ACHN (cell line): ENCODE measurements around the gene GNPTG.

Experiments
- DNase-seq: peaks from one replicate; pipeline ENCODE4 v3.0.0-alpha.2; 2015
- in situ Hi-C: cut with HindIII; loops from 2 replicates; pipeline ENCODE4 v1.10.0; 2017; ENCODE audit warnings: low sequenced_read_pairs, low pct_ligation_motif_present, low pct_unique_long_range_greater_than_20kb

The GNPTG gene

DNA sequence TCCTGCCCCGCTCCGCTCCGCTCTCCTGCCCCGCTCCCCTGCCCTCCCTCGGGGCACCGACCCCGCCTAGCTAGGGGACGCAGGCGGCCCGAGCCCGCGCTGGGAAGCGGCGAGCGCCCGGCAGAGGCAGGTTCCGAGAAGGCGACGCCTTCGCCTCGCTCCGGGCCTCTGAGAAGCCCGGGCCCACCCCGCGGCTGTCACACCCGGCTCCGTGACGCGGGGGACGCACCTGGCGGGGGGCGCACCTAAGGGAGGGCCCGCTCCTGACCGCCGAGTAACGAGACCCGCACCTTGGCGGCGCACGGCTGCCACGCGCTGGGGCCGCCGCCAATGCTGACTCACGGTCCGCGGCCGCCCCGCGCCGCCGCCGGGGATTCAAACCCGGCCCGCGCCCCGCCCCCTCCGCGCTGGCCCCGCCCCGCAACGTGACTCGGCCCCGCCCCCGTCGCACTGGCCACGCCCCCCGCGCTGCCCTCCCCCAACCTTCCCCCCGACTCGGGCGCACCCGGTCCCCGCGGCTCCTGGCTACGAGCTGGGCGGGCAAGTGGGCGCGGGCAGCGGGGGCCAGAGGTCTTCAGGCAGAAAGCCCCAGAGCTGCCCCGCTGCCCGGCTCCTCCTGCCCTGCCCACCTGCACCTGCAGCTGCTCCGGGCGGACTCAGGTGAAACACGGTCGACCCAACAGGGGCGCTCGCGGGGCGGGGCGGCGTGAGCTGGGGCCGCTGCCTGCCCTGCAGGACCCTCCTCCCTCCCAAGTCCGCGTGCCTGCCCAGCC, 27.8 kb downstream of the GNPTG start:
- DNase-seq = peak; percentile 73

DNA sequence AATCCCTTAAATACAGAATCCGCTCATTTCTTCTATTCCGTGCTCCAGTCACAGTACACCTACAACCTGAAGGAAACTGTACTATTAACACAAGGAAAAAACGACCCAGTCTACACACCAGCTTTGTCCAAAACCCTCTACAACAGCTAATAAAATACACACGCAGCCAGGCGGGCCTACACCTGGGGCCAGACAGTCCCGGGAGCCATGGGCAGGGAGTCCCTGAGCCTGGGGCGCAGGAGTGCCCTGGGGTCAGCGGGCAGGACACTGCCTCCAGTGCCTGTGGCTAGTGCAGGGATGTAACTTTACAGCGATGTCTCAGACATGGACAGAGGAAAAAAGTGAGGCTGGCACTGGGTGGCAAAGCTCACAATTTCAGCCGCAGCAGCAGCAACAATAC, 28.5 kb downstream of the GNPTG start:
- no peak for DNase-seq
- in situ Hi-C loops = loop anchor here (25.0 kb wide), 1 partner anchor 93 kb away; no protein-coding TSS in a partner anchor

More for the DNA sequence above, 27.8 kb downstream of the GNPTG start:
- in situ Hi-C loops = loop anchor here (25.0 kb wide), 1 partner anchor 92 kb away; no protein-coding TSS in a partner anchor

DNA sequence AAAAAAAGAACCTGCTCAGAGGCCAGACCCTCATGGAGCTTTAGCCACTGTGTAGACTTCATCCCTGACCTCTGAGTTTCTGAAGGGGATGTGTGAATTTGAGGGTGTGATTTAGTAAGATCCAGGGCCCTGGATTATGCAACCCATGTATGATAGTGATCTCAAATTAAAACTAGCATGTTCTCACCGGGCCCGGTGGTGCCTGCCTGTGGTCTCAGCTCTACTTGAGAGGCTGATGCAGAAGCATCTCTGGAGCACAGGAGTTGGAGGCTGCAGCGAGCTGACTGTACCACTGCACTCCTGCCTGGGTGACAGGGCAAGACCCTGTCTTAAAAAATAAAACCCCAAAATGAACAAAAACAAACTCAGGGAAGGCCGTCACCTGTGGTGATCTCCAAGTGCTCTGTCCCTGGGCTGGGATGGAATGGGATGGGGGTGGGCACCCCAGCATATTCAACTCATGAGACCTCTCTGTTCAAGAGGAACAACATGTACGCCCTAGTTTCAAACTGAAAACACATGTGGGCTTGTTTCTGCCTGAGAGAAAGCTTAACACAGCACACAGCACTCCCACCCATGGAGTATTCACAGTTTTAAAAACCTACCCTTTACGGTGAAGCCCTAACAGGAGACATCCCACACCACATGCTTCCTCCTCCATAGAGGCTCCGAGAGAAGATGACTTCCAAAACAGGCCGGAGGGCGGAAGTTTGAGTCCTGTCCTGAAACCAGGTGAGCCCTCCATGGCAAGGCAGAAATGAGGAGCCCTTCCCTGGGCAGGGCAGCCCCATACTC, 30.1 kb downstream of the GNPTG start:
- DNase-seq = no peak
- in situ Hi-C loops = loop anchor here (25.0 kb wide), 1 partner anchor 95 kb away; no protein-coding TSS in a partner anchor

DNA sequence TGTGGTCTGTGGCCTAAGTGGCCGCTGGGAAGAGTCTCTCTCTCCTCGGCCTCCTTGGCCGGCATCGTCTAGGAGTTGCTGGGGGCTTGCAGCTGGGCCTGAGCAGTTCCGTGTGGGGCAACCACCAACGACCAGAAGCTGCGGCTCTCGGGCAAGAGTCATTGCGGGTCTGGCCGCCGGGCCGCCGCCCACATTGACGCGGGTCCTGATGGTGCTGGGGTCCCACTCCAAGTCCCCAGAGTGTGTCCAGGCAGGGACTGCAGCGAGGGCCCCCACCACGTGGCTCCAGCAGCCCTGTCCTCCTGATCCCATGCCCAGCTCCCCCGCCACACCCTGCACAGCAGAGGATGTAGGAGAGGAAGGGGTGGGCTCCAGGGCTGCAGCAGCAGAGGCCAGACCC, 31.8 kb downstream of the GNPTG start:
- no peak for DNase-seq
- in situ Hi-C loops = loop anchor here (25.0 kb wide), 1 partner anchor 96 kb away; no protein-coding TSS in a partner anchor

DNA sequence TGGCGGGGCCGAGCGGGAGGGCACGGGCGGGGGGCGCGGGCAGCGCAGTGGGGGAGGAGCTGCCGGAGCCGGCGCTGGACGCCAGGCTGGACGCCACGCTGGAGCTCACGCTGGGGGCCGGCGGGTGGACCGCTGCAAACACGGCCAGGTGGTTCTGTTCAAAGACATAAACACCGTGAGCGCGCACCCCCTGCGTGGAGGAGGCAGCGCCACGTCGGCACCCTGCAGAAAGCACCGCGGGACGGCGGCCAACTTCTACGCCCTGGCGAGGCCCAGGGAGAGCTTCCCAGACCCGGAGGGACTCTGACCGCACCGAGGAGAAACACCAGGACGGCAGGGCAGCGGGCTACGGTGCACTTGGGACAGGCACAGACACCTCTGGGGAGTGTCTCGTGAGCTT, 33.5 kb downstream of the GNPTG start:
- DNase-seq = no peak
- in situ Hi-C loops = loop anchor here (25.0 kb wide), 1 partner anchor 98 kb away; no protein-coding TSS in a partner anchor

DNA sequence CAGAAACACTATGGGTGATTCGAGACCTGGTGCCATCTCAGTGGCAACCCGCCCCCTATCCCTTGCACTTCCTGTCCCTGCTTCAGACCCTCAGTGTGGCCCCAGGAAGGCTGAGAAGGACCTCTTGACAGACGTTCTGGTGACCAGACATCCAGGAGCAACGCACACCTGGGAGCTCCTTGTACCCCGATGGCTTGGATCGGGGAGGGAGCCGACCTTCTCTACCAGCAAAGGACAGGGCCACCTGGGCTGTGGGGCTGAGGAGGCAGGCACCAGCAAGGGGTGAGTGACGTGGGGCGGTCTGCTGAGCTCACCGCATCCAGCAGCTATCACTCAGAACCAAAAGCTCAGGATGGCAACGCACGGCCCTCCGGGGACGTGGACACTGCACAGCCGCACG, 35.6 kb downstream of the GNPTG start:
- in situ Hi-C loops = loop anchor here (25.0 kb wide), 1 partner anchor 100 kb away; no protein-coding TSS in a partner anchor
- DNase-seq = no peak

DNA sequence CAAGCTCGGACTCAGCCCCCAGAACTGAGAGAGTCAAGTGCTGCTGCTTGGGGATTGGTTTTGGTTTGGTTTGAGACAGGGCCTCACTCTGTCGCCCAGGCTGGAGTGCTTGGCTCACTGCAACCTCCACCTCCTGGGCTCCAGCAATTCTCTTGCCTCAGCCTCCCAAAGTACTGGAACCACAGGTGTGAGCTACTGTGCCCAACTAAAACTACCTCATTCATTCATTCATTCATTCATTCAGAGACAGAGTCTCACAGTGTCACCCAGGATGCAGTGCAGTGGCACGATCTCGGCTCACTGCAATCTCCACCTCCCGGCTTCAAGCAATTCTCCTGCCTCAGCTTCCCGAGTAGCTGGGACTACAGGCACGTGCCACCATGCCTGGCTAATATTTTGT, 38.0 kb downstream of the GNPTG start:
- DNase-seq = no peak
- in situ Hi-C loops = loop anchor here (25.0 kb wide), 1 partner anchor 102 kb away; no protein-coding TSS in a partner anchor

DNA sequence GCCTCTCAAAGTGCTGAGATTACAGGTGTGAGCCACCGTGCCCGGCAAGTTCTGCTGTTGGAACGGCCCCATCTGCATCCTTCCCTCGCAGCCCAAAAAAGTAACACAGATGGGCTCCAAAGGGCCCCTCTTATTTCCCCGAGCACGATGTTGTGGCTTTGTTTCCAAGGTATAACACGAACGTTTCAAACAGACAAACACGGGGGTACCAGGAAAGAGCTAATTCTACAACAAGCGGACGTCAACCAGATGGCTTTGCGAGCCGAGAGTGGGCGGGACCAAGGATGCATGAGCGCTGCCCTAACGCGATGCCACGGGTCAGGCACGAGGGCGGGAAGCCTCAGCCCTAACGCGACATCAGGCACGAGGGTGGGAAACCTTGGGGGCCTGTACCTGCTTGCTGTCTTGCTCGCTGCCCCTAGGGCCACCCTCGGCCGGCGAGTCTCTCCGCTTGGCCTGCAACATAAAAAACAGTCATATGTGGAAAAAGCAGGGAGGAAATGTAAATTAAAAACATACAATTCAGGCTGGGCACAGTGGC, 38.6 kb downstream of the GNPTG start:
- DNase-seq = no peak
- in situ Hi-C loops = loop anchor here (25.0 kb wide), 1 partner anchor 103 kb away; no protein-coding TSS in a partner anchor

DNA sequence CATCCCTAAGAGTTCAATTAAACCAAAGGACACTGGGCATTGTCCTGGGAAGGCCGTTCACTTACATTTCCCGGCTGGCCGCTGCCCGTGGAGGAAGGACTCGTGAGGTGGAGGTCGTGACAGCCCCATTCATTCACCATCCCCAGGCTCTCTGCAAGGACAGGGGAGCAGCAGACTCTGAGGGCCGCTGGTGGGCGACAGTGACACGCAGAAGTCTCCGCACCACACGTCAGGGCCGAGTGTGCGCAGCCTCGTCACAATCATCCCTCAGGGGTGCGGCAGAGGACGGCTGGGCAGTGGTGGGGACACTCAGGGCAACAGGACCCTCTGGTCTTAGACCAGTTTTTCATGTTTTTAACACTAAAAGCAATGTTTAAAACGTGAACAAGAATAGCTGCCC, 41.1 kb downstream of the GNPTG start:
- in situ Hi-C loops = loop anchor here (25.0 kb wide), 1 partner anchor 106 kb away; no protein-coding TSS in a partner anchor
- no peak for DNase-seq

DNA sequence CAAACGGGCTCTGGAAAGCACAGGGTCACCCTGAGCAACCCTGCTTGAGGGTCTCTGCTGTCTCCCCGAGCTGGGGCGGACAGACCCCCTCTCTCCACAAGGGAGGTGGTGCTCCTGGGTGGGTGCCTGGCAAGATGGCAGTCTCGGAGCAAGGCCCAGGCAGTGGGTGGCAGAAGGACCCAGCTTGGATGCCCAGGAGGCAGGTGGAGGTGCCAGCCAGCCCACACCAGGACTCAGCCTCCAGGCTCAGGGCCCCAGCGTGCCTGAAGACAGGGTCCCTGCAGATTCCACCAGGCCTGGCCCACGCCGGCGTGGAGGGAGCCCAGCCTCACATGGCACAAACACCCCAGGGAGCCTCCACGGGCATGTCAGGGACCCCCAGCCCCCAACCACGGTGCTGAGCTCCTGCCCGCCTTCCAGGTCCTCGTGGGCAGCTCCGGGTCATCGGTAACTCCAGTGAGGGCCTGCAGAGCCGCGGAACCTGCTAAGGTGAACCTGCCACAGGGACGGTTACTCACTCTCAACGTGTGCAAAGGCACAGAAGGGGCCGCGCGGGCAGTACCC, 42.0 kb downstream of the GNPTG start:
- no peak for DNase-seq
- in situ Hi-C loops = loop anchor here (25.0 kb wide), 1 partner anchor 106 kb away; no protein-coding TSS in a partner anchor

DNA sequence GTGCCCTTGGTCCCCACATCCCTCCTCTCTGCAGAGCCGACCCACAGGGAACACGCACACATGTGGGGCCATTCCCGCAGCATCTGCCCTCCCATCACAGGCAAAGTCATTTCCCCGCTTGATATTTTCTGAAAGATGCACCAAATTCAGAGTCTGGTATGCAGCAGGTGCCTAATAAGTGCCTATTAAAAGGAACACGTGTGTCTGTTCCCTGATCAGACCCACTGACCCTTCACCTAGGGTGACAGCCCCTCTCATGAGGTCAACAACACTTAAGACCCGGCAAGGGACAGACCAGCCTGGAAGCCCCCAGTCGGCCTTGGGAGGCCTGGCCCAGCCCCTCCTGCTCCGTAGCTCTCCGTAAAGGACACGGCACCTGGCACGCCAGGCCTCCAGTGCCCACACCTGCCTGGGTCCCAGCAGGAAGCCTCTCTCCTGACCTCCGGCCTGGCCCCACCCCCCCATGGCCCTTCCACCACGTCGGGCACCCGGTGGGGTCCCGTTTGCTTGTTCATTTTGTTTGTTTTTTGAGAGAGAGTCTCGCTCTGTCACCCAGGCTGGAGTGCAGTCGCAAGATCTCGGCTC, 42.7 kb downstream of the GNPTG start:
- DNase-seq = no peak
- in situ Hi-C loops = loop anchor here (25.0 kb wide), 1 partner anchor 107 kb away; no protein-coding TSS in a partner anchor

DNA sequence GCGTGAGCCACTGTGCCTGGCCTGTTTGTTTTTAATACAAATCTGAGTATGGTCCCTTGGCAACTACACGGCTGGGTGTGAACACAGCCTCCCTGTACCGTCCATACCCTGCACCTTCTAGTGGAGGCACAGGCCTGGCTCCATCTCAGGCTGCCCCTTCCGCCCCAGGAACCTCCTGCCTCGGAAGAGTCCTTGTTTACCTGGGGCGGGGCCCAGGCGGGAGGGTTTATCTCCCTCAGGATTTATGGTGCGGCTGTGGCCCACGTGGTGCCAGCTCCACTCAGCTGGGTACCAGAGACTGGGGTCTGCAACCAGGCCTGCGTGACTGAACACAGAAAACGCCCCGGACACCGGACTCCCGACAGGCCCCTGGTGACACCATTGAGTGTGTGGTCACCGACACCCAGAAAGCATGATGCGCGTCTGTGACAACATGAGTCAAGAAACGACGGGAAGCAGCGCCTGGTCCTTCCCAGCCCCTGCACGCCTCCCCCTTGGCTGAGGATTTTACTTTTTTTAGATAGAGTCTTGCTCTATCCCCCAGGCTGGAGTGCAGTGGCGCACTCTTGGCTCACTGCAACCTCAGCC, 43.8 kb downstream of the GNPTG start:
- in situ Hi-C loops = loop anchor here (25.0 kb wide), 1 partner anchor 108 kb away; no protein-coding TSS in a partner anchor
- DNase-seq = no peak

DNA sequence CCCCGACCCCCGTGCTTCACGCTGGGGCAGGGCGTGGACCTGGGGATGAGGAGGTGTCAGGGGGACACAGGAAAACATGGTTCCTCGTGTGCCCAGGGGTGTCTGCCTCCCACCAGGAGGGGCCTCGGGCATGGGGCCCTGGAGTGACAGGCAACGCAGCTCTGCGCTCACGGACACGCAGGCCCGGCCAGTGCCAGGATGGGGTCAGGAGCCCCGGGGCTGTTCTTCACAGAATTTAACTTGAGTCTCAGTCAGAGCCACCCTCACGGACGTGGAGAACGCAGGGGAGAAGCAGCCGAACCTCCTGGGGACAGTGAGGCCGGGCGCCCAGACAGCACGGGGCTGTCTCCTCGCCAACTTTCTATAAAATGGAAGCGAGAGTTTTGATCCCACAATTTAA, 46.0 kb downstream of the GNPTG start:
- no peak for DNase-seq
- in situ Hi-C loops = loop anchor here (25.0 kb wide), 1 partner anchor 110 kb away; no protein-coding TSS in a partner anchor

DNA sequence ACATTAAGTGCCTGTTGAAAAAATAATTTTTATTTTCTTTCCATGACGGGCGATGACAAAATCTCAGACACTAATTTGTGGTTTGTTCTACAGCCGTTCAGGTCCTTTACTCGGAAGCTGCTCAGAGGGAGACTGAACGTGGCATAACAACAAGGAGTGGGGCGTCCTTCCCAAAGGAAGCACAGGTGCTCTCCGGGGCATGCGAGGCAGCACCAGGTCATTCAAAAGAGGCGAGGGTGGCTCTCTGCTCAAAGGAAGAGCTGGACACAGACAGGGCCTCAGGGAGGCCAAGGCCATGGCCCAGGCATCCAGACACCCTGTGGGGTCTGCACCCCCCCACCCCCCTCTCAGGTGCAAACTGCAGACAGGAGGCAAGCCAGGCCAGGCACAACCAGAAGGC, 46.6 kb downstream of the GNPTG start:
- no peak for DNase-seq
- in situ Hi-C loops = loop anchor here (25.0 kb wide), 1 partner anchor 111 kb away; no protein-coding TSS in a partner anchor

DNA sequence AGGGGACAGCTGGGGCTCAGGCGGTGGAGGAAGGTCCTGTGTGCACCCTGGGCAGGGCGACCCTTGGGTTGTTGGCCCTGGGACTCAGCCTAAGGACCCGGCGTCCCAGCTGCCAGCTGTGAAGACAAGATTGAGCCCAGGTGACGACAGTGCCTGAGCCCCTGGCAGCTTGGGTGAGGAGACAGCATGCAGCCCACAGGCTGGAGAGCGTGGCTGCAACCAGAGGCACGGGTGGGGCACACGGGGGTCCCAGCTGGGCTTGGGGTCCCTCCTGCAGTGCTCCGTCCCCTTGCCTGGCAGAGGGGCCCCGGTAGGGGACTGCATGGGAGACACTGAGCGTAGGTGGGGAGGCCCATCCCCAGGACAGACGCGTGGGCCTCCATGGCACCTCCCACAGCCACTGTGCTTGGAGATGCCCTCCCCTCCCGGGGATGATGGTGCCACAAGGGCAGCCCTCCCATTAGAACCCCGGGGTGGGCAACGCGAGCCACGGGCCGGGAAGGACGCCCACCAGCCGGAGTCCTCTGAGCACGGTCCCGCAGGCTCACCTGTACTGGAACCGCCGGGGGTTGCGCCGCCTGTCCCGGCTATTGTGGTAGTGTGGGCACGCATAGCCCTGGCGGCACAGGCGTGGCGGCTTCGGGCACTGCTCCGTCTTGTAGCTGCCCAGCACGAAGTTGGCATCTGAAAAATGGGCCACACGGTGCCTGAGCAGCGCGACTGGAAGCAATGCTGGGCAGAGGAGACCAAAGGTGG, 47.3 kb downstream of the GNPTG start:
- no peak for DNase-seq
- in situ Hi-C loops = loop anchor here (25.0 kb wide), 1 partner anchor 112 kb away; no protein-coding TSS in a partner anchor

DNA sequence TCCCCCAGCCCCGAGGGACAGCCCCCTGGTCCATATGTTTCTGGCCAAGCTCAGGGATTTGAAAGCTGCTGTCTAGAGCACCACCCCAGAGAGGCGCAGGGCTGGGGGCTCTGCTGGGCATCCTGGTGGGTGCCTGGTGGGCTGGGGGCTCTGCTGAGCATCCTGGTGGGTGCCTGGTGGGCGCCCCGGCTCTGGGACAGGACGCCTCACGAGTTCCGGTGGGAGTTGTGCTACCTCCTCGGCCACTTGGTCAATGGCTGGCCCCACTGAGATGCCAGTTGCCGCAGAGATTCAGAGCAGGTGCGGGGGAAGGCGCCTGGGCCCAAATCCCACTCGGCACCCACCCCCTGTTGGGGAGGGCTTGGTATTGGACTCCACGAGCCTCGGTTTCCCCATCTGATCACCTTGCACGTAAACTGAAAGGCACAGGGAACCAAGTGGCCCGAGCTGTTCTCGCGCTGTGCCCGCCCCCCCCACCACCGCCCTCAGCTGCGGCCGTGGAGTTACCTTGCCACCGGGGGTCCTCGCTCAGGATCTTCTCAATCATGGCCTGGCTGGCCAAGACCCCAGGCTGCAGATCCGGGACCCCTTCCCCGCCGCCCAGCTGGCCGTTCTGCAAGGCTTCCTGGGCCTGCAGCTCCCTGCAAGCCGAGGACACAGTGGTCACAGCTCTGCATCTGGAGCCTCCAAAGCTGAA, 49.5 kb downstream of the GNPTG start:
- DNase-seq = no peak
- in situ Hi-C loops = no loop called here
